GM23338 (cell line): Measurements from ENCODE around the gene MAP1LC3B. TPM values are rescaled to one million over a fixed set of nuclear protein-coding genes. Genes with fewer than 3 reads are reported as not detected.

Source experiments
- ATAC-seq: fragments of 200-7000 bp; cut with Tn5 transposase; 3 replicates; pipeline ENCODE4 v1.9.1; 2020
- DNase-seq: peaks from one replicate; pipeline ENCODE4 v3.0.0-alpha.2; 2015; ENCODE audit warnings: low spot score
- H2AFZ ChIP-seq: fragments of 200-600 bp; sonication (generic); 2 replicates; pipeline ENCODE4 v1.8.0; 2016; ENCODE audit warnings: antibody characterized with exemption, mild to moderate bottlenecking, moderate library complexity
- H3F3A ChIP-seq: fragments of 200-600 bp; sonication (generic); replicated peaks from 2 replicates; pipeline ENCODE4 v1.8.0; 2017; ENCODE audit warnings: antibody characterized with exemption, mixed run types, low read depth
- H3K27ac ChIP-seq: fragments of 200-600 bp; sonication (generic); 2 replicates; pipeline ENCODE4 v1.6.1; 2016; ENCODE audit warnings: low read depth
- H3K27me3 ChIP-seq: fragments of 200-600 bp; sonication (generic); 2 replicates; pipeline ENCODE4 v1.8.0; 2016; ENCODE audit warnings: mild to moderate bottlenecking, mixed run types, moderate library complexity; ENCODE audit not compliant: insufficient read depth
- H3K36me3 ChIP-seq: fragments of 200-600 bp; sonication (generic); 2 replicates; pipeline ENCODE4 v1.8.0; 2016; ENCODE audit warnings: mild to moderate bottlenecking; ENCODE audit not compliant: insufficient read depth
- H3K4me1 ChIP-seq: fragments of 200-600 bp; sonication (generic); 2 replicates; pipeline ENCODE4 v1.8.0; 2016; ENCODE audit warnings: mild to moderate bottlenecking, moderate library complexity; ENCODE audit not compliant: insufficient read depth
- H3K4me2 ChIP-seq: fragments of 200-600 bp; sonication (generic); 2 replicates; pipeline ENCODE4 v1.7.1; 2017; ENCODE audit warnings: mixed run types
- H3K4me3 ChIP-seq: fragments of 200-600 bp; sonication (generic); 2 replicates; pipeline ENCODE4 v1.6.1; 2016; ENCODE audit warnings: mixed run types
- H3K79me2 ChIP-seq: fragments of 200-600 bp; sonication (generic); replicated peaks from 2 replicates; pipeline ENCODE4 v1.8.0; 2017; ENCODE audit warnings: mild to moderate bottlenecking; ENCODE audit not compliant: insufficient read depth
- H3K9me2 ChIP-seq: fragments of 200-600 bp; sonication (generic); 2 replicates; pipeline ENCODE4 v1.8.0; 2017; ENCODE audit not compliant: insufficient read depth
- H4K20me1 ChIP-seq: fragments of 200-600 bp; sonication (generic); replicated peaks from 2 replicates; pipeline ENCODE4 v1.8.0; 2017; ENCODE audit warnings: mild to moderate bottlenecking; ENCODE audit not compliant: insufficient read depth
- H3K27ac Mint-ChIP-seq: 2 replicates; pipeline ENCODE4 v1.8.0; 2020; ENCODE audit warnings: inconsistent platforms, mild to moderate bottlenecking, moderate library complexity, mixed read lengths
- H3K27me3 Mint-ChIP-seq: 3 replicates; pipeline ENCODE4 v1.8.0; 2022; ENCODE audit warnings: low read depth, mild to moderate bottlenecking, moderate library complexity, mixed read lengths, inconsistent platforms; ENCODE audit not compliant: insufficient read depth, poor library complexity
- H3K36me3 Mint-ChIP-seq: 3 replicates; pipeline ENCODE4 v1.8.0; 2021; ENCODE audit warnings: low read depth, mild to moderate bottlenecking, inconsistent platforms, moderate library complexity, mixed read lengths
- H3K4me1 Mint-ChIP-seq: 3 replicates; pipeline ENCODE4 v1.8.0; 2020; ENCODE audit warnings: mild to moderate bottlenecking, inconsistent platforms, mixed read lengths
- H3K4me3 Mint-ChIP-seq: 3 replicates; pipeline ENCODE4 v1.8.0; 2021; ENCODE audit warnings: moderate library complexity, mild to moderate bottlenecking, inconsistent platforms, mixed read lengths
- H3K9me3 Mint-ChIP-seq: 3 replicates; pipeline ENCODE4 v1.8.0; 2020; ENCODE audit warnings: moderate library complexity, mild to moderate bottlenecking, inconsistent platforms, mixed read lengths
- CREB1 ChIP-seq: fragments of 250-450 bp; sonication (Bioruptor Pico); IDR thresholded peaks from 2 replicates; pipeline ENCODE4 v1.5.0; 2020; ENCODE audit warnings: low read depth, mild to moderate bottlenecking, moderate library complexity
- EZH2 ChIP-seq: fragments of 200-600 bp; sonication (generic); IDR thresholded peaks from one replicate; pipeline ENCODE4 v1.8.0; 2017; ENCODE audit warnings: antibody characterized with exemption, mild to moderate bottlenecking, low read depth; ENCODE audit not compliant: unreplicated experiment
- EZH2phosphoT487 ChIP-seq: fragments of 200-600 bp; sonication (generic); IDR thresholded peaks from one replicate; pipeline ENCODE4 v1.8.1; 2018; ENCODE audit warnings: antibody characterized with exemption; ENCODE audit not compliant: unreplicated experiment
- JUNB ChIP-seq: IDR thresholded peaks from one replicate; pipeline ENCODE4 v1.6.1; 2016; ENCODE audit warnings: antibody characterized with exemption; ENCODE audit not compliant: unreplicated experiment
- NANOG ChIP-seq: IDR thresholded peaks from 2 replicates; pipeline ENCODE4 v1.6.1; 2016; ENCODE audit warnings: antibody characterized with exemption, borderline replicate concordance
- POLR2AphosphoS5 ChIP-seq: IDR thresholded peaks from 2 replicates; pipeline ENCODE4 v1.6.1; 2016; ENCODE audit warnings: antibody characterized with exemption, low read depth
- STAT1 ChIP-seq: IDR thresholded peaks from one replicate; pipeline ENCODE4 v1.6.1; 2016; ENCODE audit warnings: antibody characterized with exemption; ENCODE audit not compliant: unreplicated experiment
- ZNF114 ChIP-seq: fragments of 250-450 bp; sonication (Bioruptor Pico); IDR thresholded peaks from 2 replicates; pipeline ENCODE4 v1.5.0; 2020; ENCODE audit warnings: mild to moderate bottlenecking, moderate library complexity
- ZNF331 ChIP-seq: fragments of 250-450 bp; sonication (Bioruptor Pico); IDR thresholded peaks from 2 replicates; pipeline ENCODE4 v1.5.0; 2020; ENCODE audit warnings: low read depth, mild to moderate bottlenecking, moderate library complexity
- polyA plus RNA-seq: library from polyadenylated mRNA; unstranded; fragments of >200 nt; fragmentation: Nextera tagmentation; extraction: Ambion mirVana; gene quantifications from 2 replicates; pipeline ENCODE4 v1.2.1, GENCODE V29; 2016
- total RNA-seq: library from RNA; depleted of rRNA; stranded (reverse); fragments of >200 nt; shearing (Covaris generic); gene quantifications from 2 replicates; pipeline ENCODE4 v1.2.3, GENCODE V29; 2014
- TF ChIP-seq, protein P1 (sequence below), 2 experiments: fragments of 200-600 bp in 1 of 2; sonication (generic) in 1 of 2; conservative IDR thresholded peaks; 2 replicates each; pipeline versions ENCODE4 v1.5.1 to v1.6.1; 2016 to 2017; ENCODE audit warnings: antibody characterized with exemption in 2 of 2, low read depth in 2 of 2, mild to moderate bottlenecking in 2 of 2, moderate library complexity in 1 of 2
- TF ChIP-seq, protein P2 (sequence below): IDR thresholded peaks from one replicate; pipeline ENCODE4 v1.6.1; 2018; ENCODE audit warnings: antibody characterized with exemption; ENCODE audit not compliant: unreplicated experiment
- TF ChIP-seq, protein P3 (sequence below): IDR thresholded peaks from 2 replicates; pipeline ENCODE4 v1.6.1; 2016; ENCODE audit warnings: antibody characterized with exemption
- TF ChIP-seq, protein P4 (sequence below): fragments of 250-450 bp; sonication (Bioruptor Pico); IDR thresholded peaks from 2 replicates; pipeline ENCODE4 v1.5.0; 2020; ENCODE audit warnings: mild to moderate bottlenecking, moderate library complexity

MAP1LC3B gene
- total and polyA plus RNA-seq, 2 experiments from 2014 or later: 35.9 to 80.2 TPM

DNA sequence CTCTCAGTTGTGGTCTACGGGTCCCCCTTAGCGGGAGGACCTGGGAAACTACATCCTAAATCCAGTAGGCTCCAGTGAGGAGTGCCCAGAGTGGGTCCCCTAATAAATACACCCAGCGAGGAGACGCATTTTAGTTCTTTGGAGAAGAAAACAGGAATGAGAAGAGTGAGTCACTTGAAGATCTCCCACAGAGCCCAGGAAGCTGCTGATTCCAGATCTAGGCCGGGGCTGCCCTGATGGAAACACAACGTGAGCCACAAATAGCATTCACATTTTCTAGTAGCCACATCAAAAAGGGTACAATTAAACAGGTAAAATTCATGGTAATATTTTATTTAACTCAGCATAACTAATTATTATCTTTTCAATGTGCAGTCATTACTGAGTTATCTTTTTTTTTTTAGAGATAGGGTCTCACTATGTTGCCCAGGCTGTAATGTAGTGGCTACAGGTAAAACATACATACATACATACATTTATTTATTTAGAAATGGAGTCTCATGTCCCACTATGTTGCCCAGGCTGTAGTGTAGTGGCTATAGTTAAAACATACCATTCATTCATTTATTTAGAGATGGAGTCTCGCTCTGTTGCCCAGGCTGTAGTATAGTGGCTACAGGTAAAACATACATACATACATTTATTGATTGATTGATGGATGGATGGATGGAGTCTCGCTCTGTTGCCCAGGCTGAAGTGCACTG lies 30.1 kb upstream of the MAP1LC3B start:
- H3K4me1 ChIP-seq: no peaks in the 10 kb centered on the region
- H3K27ac ChIP-seq: no peak overlapping the region
- no peak overlapping the region for H2AFZ ChIP-seq
- H3K9me3 Mint-ChIP-seq: no peaks in the 10 kb centered on the region
- H3K27ac Mint-ChIP-seq: no peak overlapping the region
- DNase-seq (no peak), ATAC-seq (no peak)
- peaks cover 30% of the 10 kb centered on the region for H3K79me2 ChIP-seq
- TF ChIP-seq POLR2AphosphoS5: no peak
- TF ChIP-seq, protein P1, sequence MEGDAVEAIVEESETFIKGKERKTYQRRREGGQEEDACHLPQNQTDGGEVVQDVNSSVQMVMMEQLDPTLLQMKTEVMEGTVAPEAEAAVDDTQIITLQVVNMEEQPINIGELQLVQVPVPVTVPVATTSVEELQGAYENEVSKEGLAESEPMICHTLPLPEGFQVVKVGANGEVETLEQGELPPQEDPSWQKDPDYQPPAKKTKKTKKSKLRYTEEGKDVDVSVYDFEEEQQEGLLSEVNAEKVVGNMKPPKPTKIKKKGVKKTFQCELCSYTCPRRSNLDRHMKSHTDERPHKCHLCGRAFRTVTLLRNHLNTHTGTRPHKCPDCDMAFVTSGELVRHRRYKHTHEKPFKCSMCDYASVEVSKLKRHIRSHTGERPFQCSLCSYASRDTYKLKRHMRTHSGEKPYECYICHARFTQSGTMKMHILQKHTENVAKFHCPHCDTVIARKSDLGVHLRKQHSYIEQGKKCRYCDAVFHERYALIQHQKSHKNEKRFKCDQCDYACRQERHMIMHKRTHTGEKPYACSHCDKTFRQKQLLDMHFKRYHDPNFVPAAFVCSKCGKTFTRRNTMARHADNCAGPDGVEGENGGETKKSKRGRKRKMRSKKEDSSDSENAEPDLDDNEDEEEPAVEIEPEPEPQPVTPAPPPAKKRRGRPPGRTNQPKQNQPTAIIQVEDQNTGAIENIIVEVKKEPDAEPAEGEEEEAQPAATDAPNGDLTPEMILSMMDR (conservative IDR thresholded peaks at IDR 0.05; ENCODE audit: low read depth in 2 of 2): no peak
- no peak for TF ChIP-seq STAT1
- no peak for TF ChIP-seq NANOG
- no peak for TF ChIP-seq EZH2phosphoT487
- TF ChIP-seq, protein P2, sequence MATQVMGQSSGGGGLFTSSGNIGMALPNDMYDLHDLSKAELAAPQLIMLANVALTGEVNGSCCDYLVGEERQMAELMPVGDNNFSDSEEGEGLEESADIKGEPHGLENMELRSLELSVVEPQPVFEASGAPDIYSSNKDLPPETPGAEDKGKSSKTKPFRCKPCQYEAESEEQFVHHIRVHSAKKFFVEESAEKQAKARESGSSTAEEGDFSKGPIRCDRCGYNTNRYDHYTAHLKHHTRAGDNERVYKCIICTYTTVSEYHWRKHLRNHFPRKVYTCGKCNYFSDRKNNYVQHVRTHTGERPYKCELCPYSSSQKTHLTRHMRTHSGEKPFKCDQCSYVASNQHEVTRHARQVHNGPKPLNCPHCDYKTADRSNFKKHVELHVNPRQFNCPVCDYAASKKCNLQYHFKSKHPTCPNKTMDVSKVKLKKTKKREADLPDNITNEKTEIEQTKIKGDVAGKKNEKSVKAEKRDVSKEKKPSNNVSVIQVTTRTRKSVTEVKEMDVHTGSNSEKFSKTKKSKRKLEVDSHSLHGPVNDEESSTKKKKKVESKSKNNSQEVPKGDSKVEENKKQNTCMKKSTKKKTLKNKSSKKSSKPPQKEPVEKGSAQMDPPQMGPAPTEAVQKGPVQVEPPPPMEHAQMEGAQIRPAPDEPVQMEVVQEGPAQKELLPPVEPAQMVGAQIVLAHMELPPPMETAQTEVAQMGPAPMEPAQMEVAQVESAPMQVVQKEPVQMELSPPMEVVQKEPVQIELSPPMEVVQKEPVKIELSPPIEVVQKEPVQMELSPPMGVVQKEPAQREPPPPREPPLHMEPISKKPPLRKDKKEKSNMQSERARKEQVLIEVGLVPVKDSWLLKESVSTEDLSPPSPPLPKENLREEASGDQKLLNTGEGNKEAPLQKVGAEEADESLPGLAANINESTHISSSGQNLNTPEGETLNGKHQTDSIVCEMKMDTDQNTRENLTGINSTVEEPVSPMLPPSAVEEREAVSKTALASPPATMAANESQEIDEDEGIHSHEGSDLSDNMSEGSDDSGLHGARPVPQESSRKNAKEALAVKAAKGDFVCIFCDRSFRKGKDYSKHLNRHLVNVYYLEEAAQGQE: no peak
- no peak for TF ChIP-seq ZNF114 (CRISPR knock-in tag)
- TF ChIP-seq CREB1 (CRISPR knock-in tag): no peak
- TF ChIP-seq EZH2: no peak
- TF ChIP-seq JUNB: no peak
- TF ChIP-seq, protein P3, sequence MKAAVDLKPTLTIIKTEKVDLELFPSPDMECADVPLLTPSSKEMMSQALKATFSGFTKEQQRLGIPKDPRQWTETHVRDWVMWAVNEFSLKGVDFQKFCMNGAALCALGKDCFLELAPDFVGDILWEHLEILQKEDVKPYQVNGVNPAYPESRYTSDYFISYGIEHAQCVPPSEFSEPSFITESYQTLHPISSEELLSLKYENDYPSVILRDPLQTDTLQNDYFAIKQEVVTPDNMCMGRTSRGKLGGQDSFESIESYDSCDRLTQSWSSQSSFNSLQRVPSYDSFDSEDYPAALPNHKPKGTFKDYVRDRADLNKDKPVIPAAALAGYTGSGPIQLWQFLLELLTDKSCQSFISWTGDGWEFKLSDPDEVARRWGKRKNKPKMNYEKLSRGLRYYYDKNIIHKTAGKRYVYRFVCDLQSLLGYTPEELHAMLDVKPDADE: no peak
- no peak for TF ChIP-seq ZNF331 (CRISPR knock-in tag)
- TF ChIP-seq, protein P4, sequence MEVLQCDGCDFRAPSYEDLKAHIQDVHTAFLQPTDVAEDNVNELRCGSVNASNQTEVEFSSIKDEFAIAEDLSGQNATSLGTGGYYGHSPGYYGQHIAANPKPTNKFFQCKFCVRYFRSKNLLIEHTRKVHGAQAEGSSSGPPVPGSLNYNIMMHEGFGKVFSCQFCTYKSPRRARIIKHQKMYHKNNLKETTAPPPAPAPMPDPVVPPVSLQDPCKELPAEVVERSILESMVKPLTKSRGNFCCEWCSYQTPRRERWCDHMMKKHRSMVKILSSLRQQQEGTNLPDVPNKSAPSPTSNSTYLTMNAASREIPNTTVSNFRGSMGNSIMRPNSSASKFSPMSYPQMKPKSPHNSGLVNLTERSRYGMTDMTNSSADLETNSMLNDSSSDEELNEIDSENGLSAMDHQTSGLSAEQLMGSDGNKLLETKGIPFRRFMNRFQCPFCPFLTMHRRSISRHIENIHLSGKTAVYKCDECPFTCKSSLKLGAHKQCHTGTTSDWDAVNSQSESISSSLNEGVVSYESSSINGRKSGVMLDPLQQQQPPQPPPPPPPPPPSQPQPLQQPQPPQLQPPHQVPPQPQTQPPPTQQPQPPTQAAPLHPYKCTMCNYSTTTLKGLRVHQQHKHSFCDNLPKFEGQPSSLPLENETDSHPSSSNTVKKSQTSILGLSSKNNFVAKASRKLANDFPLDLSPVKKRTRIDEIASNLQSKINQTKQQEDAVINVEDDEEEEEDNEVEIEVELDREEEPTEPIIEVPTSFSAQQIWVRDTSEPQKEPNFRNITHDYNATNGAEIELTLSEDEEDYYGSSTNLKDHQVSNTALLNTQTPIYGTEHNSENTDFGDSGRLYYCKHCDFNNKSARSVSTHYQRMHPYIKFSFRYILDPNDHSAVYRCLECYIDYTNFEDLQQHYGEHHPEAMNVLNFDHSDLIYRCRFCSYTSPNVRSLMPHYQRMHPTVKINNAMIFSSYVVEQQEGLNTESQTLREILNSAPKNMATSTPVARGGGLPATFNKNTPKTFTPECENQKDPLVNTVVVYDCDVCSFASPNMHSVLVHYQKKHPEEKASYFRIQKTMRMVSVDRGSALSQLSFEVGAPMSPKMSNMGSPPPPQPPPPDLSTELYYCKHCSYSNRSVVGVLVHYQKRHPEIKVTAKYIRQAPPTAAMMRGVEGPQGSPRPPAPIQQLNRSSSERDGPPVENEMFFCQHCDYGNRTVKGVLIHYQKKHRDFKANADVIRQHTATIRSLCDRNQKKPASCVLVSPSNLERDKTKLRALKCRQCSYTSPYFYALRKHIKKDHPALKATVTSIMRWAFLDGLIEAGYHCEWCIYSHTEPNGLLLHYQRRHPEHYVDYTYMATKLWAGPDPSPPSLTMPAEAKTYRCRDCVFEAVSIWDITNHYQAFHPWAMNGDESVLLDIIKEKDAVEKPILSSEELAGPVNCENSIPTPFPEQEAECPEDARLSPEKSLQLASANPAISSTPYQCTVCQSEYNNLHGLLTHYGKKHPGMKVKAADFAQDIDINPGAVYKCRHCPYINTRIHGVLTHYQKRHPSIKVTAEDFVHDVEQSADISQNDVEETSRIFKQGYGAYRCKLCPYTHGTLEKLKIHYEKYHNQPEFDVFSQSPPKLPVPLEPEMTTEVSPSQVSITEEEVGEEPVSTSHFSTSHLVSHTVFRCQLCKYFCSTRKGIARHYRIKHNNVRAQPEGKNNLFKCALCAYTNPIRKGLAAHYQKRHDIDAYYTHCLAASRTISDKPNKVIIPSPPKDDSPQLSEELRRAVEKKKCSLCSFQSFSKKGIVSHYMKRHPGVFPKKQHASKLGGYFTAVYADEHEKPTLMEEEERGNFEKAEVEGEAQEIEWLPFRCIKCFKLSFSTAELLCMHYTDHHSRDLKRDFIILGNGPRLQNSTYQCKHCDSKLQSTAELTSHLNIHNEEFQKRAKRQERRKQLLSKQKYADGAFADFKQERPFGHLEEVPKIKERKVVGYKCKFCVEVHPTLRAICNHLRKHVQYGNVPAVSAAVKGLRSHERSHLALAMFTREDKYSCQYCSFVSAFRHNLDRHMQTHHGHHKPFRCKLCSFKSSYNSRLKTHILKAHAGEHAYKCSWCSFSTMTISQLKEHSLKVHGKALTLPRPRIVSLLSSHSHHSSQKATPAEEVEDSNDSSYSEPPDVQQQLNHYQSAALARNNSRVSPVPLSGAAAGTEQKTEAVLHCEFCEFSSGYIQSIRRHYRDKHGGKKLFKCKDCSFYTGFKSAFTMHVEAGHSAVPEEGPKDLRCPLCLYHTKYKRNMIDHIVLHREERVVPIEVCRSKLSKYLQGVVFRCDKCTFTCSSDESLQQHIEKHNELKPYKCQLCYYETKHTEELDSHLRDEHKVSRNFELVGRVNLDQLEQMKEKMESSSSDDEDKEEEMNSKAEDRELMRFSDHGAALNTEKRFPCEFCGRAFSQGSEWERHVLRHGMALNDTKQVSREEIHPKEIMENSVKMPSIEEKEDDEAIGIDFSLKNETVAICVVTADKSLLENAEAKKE (CRISPR knock-in tag): no peak
- H4K20me1 ChIP-seq: peaks cover 4% of the 10 kb centered on the region; the same call in 1 of the 2 replicates
- H3K36me3 ChIP-seq: no peaks in the 10 kb centered on the region; the same call in 1 of the 2 replicates
- no peaks in the 10 kb centered on the region for H3F3A ChIP-seq
- no peak overlapping the region for H3K4me3 Mint-ChIP-seq
- H3K27me3 Mint-ChIP-seq: peaks cover 2% of the 10 kb centered on the region
- no peak overlapping the region for H3K4me3 ChIP-seq
- no peaks in the 10 kb centered on the region for H3K9me2 ChIP-seq
- no peak overlapping the region for H3K4me2 ChIP-seq
- H3K27me3 ChIP-seq: no peaks in the 10 kb centered on the region
- peaks cover 6% of the 10 kb centered on the region; the same call in 2 of the 3 replicates for H3K4me1 Mint-ChIP-seq
- peaks cover 9% of the 10 kb centered on the region; the same call in 2 of the 3 replicates for H3K36me3 Mint-ChIP-seq
